ENCODE results near the gene OLIG3.

OLIG3 gene

DNA sequence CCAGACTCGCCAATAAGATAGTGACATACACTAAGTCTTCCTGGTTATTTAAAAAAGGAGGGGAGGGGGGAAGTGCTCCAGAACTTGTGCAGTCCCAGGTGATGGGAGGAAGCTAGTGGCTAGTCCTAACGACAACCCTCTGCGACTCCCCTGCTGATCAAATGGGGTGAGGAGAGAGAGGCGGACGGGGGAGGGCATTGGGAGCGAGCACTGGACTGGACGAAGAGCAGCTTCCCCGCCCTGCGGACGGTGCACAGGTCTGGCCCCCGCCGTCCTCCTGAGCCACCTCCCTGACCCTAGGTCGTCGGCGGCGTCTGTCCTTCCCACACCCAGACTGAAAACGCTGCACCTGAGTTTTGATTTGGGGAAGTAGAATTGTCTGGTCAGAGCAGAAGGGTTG is 2.2 kb upstream of the OLIG3 start:
- no peak for DNase-seq (ENCODE audit: low read depth)

DNA sequence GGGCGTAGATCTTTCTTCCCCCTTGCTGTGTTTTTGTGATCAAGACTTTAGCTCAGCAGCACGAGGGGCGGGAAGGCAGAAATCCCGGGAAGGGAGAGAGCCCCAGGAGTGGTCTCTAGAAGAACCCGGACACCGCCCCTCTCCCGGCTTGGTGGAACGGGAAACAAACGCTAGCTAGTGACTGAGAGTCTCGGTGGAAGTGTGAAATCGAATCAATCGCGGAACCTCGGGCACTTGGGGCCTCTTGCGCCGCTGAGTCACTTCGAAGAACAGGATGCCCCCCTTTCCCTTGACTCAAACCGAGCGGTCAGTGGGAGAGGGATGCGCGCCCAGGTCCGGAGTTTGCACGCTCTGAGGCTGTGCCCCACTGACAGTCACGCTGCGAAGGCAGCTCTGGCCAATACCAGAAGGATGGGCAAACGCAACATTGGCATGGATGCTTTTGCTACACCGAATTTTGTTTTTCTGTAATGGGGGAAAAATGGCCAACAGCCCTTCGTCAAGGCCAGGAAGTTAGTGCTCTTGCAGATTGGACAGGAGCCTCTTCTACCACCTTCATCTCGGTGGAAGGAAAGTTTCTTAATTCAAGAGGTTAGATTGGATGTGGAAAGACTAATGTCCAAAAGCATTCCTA is 1.6 kb upstream of the OLIG3 start:
- no peak for DNase-seq (ENCODE audit: low read depth)

DNA sequence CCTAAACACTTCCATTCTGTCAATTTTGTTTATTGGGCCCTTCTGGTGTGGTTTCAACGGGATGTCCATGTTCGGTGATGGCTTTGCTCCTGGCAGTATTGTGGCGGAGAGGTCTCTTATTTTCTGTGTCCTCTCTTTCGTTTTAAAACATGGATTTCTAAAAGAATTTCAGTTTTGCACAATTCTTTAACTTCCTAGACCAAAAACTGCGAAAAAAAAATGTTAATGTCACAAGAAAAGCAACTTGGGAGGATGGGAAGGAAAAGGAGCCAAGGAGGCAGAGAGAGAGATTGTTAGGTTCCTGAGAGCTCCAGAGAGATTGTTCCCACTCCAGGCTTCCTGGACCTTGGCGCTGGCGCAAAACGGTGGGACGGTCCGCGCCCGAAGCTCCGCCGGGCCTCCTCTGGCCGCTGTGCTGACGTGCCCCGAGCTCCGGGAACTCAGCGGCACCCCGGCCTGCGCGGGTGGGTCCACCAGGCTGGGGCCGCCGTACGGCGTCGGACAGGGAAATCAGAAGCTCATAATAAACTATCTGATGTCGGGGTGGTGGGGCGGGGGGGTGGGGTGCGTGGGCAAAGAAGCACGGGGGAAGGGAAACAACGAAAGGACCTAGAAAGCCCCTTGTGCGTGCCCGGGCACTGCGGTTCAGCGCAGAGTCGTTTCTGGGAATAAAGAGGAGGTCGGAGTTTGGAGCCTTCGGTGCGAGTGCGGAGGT is 951 bp upstream of the OLIG3 start:
- DNase-seq (ENCODE audit: low read depth) = no peak

DNA sequence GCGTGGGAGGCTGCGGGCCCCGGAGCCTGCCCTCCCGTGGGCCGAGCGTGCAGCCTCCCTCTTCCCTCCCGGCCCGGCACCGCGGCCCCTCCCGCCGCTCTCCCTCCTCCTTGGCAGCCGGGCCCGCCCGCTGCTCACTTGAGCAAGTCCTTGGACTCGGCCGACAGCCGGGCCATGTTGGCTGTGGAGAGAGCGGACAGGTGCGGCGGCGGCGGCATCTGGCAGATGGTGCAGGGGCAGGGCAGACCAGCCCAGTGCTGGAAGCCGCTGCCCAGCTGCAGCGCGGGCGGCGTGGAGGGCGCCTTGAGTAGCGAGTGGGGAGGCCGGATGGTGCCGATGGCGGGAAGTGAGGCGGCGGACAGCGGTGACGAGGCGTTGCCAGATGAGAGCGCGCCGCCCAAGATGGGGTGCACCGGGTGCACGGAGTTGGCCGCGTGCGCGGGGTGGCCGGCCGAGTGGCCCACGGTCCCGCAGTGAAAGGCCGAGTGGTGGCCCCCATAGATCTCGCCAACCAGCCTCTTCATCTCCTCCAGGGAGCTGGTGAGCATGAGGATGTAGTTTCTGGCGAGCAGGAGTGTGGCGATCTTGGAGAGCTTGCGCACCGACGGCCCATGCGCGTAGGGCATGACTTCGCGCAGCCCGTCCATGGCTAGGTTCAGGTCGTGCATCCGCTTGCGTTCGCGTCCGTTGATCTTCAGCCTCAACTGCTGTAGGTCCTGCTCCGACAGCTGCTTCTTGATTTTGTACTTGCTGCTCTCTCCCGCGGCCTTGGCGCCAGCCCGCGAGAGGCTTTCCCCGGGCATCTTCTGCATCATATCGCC is 766 bp downstream of the OLIG3 start:
- DNase-seq (ENCODE audit: low read depth) = no peak

DNA sequence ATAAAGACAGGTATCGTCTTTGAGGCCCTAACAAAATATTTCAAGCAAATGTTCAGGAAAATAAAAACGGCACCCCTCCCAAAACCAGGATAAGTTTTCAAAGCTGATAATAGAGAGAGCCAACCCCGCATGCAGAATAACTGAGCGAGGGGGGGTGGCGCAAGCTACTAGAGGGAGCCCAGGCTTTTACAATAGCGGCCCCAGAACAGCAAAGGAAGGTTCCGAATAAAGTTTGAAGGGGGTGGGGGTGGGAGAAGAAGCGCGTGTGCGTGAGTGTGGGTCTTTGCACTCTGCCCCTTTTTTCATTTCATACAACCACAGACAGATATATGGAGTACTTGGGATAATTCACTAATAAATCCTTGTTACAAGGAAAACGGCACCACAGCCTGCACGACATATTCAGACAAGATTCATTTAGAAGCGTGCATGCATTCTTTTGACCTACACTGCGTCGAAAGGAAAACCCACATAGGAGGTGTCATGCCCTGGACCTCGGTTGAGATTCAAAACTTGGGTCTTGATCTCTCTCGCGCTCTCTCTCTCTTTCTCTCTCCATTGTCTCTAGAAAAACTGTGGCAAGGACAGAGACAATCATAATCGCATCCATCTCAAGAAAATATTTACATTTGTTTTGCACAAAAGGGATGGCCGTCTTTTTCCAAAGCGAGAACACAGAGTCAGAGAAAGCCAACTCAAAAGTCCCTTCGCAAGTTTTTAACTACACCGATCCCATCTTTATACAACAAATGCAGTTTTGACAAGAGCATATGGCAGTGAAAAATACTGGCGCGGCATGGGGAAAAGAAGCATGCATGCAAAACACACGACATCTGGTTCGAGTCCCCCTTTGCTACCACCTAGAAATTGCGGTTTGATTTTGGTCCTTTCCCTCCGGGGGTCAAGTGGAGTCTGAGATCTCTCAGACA is 1.6 kb downstream of the OLIG3 start:
- DNase-seq (ENCODE audit: low read depth) = no peak

DNA sequence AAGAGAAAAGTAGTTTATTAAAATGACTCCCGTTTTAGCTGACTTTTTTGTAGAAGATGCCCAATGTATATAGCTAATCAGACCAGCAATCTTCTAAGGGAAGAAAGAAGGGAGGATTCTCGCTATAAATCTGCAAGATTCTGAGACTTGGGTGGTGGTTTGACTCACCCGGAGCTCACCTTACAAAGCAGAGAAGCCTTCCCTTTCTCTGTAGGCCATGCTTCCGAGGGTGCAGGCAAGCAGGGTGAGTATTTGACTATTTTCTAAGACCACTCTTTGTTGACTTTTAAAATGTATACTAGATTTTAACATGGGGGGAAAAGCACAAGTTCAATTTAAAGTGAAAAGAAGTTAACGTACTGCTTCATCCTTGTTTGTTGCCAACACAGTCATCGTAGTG is 2.7 kb downstream of the OLIG3 start:
- no peak for DNase-seq (ENCODE audit: low read depth)

DNA sequence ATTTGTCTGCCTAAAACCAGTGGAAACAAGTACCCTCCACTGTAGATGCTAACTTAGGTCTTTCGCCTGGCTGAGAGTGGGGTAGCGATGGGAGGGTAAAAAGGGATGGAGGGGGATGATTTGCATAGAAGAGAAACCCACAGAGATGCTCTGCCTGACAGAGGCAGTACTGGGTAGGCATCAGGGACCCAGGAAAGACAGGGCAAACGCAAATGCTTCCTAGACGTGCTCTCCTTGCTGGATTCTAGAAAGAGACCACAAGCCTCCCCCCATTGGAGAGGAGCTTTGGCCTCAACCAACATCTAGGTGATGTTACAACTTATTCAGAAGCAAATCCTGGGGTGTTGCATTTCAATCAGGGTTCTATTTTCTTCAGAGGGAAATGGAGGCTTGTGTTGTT is 3.2 kb downstream of the OLIG3 start:
- no peak for DNase-seq (ENCODE audit: low read depth)

DNA sequence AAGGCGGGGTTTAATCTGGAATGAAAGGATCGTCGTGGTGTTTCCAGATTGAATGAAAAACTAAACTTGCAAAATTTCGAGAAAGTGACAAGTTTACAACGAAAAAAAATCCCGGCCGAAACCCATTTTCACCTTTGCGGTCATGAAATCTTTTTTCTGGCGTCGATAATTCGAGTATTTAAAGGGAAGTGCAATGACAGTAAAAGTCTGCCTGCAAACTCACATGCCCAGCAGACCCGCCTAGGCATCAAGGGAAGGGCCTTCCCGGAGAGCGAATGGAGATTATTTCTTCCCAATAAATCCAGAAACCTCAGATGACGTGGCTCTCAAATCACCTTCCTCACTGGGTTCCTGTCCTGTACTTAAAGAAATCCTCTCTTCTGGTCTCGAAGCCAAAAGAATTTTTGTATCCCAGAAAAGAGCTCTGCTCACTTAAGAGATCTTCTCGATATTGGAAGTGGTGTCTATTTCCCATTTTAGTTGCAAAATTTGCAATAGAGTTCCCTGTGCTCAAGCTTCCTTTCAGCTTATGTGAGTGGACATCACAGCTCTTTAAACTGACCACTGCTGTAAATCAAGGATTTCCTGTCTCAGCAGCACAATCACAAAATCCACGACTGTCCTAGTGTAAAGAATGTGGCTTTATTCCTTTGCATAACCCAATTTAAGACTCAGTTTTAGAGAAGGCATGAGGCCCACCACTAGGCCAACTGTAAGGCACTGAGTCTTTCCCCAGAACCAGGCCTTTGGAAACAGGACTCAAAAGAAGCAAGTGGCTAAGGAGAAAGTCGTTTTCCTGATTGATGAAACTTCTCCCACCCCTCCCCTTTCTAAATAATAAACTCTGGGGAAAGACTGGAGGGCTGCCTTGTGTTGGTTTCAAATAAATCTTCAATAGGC is 3.9 kb downstream of the OLIG3 start:
- no peak for DNase-seq (ENCODE audit: low read depth)

DNA sequence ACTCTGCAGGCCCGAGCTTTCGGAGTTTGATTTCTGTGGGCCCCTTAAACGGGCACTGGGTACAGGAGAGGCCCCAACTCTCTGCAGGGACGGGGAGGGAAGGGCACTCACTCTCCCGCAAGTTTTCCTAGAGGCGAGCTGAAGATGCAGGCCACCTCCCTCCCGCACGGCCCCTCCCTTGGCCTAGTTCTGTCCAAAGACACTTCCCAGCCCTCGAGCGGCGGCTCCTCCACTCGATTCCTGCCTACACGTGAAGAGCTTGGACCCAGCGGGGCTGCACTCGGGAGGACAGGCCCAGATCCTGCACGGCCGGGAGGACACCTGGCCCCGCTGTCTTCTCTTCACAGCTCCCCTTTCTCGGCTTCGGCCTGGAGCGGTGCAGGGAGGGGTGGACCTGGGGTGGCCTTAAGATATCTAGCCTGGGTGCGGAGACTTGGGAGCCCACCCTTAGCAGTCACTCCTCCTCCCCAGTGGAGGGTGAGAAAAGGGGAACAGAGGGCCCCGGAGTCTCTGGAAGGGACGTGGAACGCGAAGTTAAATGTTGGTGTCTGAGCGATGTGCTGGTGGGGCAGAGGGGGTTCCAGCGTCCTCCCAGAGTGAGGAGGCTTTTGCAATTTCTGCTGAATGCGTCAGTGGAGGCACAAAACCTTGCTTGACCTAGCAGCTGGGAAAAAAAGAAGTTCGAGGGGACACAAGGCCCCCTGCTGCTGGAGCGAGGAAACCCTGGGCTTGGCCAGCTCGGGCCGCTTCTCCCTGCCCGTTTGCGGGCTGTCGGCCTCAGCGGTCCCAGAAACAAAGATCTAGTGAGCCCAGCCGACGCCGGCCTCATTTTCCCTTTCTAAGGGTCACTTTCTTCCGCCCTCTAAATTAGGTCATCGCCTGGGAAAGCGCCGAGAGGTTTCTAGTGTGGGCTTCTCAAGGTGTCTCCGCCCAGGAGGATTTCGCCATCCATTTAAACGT is 4.9 kb downstream of the OLIG3 start:
- DNase-seq (ENCODE audit: low read depth) = no peak

DNA sequence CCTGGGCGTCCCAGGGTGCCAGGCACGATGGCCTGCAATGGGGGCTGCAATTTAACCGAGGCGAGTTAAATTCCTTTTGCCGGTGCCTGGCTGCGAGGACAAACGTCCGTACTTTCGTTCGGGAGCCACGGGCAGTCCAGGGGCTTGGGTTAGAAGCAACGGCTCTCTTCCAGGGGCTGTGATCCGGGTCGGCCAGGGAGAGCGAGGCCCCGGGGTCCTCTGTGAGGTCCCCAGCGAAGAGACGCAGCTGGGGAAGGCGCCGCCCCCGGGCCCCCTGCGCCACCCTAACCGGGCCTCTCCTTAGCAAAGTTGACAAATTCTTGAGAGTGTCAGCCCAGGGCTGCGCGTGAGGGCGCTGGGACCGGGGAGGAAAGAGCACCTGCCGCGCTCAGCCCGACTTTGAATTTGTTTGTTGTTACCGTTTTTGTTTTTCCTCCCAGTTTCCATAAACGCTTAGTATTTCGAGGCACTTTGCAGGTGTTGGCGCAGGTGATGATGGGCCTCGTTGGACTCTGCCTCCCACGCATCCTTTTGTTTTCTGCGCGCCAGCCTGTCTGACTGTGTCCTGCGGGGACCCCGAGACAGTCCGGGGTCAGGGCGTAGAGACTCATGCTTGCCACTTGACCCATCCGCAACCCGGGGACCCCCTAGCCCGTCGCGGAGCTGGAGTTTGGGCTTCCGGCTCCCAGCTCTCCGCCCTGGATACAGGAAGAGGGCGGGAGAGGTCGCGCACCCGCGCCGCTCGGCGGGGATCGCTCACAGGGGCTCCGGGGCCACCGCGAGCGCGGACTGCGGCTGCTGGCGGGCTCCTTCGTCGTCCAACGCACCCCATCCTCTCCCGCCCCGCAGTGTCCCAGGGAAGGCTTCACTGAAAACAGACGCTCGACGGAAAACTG is 5.8 kb downstream of the OLIG3 start:
- DNase-seq (ENCODE audit: low read depth) = no peak

DNA sequence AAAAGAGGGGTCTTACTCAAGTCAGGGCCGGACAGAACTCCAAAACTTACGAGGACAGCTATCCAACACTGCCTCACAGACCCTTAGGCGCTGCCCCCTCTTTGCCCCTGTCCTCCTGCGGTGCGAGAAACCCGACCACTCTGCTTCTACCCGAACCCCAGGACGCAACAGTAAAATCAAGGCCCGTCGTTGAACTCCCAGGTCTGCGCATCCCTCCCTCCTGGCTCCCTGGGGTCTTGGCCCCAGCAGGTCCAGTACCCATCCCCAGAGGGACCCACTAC is 6.4 kb downstream of the OLIG3 start:
- DNase-seq (ENCODE audit: low read depth) = no peak

DNA sequence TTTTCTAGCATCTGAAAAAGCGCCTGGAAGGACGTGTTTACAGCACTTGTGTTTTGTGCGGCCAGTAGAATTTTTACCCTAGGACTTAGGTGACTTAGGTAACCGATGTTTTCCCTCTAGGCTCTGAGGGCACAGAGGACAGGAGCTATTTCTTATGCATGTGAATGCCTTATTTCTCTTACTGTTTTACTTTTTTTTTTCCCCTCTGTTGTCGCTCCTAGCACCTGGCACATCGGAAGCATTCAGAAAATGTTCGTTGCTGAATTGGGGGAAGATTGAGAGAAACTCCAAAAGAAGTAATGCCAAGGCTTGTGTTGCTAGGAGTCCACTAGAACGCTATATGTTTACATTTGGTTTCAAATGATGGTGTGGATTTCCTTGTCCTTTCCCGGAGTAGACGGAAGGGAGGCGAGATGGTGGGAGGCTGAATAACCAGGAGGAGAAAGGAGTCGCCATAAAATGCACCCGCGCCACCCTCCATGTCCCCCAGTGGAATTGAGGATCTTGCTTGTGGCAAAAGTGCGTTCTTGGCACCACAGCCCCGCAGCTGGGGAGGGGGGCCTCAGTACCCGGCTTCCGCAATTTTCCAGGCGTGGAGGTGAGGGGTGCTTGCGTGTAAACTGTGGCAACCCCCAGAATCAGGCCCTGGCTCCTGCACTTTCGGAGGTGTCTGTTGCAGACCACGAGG is 6.9 kb downstream of the OLIG3 start:
- no peak for DNase-seq (ENCODE audit: low read depth)

DNA sequence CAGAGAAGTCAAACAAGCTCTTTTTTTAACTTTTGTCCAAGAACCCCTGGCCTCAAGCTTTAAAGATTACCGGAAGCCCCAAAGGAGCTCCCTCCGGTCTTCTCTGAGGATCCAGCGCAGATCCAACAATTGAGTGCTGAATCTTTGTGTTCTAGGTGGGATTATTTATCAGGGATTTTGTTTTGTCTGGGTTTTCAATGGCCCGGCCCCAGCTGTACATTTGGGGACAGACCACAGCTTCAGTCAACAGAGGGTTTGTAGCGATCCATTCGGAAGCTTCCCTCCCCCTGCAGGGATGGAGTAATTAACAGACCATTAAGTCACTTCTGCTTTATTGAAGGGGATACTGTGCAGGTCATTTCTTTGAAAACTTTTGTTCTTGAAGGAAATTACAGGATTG is 7.8 kb downstream of the OLIG3 start:
- no peak for DNase-seq (ENCODE audit: low read depth)

DNA sequence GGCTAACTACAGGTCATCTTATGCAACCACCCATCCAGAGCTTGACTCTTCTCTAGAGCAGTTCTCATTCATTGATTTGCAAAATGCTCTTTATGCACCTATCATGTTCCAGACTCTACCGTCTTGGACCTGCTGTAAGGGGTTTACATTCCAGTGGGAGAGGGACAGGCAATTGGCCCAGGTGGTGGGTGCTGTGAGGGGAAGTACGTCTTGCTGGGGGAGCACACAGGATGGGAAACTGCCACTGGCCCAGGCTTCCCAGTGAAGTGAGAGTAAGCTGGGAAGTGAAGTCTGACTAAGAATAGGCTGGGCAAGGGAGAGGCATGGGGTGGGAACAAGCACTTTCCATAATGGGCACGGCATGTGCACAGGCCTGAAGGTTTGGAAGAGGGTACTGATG is 13.8 kb downstream of the OLIG3 start:
- no peak for DNase-seq (ENCODE audit: low read depth)

DNA sequence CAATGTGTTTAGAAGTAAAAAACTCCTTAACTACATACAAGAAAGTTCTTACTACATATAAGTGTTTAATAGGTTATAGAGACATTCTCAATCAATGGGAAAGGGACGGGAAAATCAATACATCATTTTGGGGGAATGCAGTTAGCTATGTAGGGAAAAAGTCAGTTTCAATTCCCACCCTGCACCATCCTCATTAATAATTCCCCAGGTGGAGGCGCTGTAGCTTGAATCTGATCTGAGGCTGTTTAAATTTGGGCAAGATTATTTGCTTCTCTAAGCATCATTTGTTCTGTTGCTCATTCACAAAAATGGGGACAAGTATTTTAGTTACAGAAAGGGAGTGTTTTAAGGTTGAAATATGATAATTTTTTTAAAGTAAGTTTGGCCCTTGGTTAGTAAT is 19.1 kb downstream of the OLIG3 start:
- no peak for DNase-seq (ENCODE audit: low read depth)

DNA sequence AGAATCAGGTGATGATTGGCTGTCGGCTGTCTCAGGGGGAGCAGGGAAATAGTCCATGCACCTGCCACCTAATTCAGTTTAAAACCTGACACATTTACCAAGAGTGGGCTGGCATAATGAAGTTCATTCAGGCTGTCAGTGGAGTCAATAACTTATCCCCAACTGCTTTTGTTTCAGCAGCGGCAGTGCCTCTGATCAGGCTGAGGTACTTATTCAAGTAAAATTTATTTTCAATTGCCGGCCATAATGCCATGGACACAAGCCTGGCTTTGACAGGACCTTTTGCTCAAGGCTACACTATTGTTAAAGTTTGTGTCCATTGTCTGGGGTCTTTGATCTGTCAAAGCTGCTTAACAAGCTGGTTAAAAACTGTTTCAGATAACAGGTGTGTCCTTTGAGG is 20.6 kb downstream of the OLIG3 start:
- DNase-seq (ENCODE audit: low read depth) = no peak

DNA sequence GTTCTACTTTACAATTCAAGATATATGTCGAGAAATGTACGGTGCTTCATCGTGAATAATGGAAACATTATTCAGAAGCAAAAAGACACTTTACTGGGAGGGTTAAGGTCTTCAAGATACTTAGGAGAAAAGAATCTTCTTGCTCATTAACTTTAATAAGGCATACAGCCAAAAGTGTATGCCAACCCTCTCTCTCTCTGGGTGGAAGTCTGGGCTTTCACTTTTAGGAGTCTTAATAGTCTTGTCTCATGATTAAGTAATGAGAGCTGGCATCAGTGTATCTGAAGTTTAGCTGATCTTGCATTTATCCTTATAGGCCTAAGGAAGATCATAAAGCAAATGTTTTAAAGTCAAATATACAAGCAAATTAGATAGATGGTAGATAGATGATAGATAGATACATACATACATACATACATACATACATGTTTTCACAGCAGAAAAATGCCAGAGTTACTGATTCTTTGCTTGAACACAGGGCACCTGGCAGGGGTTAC is 21.5 kb downstream of the OLIG3 start:
- DNase-seq (ENCODE audit: low read depth) = no peak

DNA sequence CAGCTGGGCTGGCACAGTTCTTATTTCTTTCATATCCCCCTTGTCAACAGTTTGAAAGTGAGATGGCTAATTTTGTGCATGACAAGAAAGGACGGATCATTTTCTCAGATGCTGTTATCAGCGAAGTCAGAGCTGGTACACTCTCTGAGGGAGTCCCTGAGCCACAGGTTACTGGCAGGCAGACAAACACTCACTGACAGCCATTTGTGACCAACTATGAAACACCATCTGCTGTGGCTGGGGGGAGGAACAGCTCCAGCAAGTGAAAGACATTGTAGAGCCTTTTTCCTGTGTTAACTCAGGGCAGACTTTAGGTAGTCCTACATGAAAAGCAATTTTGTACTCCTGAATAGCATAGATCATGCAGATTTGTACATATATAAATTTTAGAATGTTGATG is 22.2 kb downstream of the OLIG3 start:
- no peak for DNase-seq (ENCODE audit: low read depth)

Data from T follicular helper cell (primary cell).